Calu3 (cell line): ENCODE measurements around the gene SCRT2. TPM values are rescaled to one million over a fixed set of nuclear protein-coding genes. Genes with fewer than 3 reads are reported as not detected.

Experiments
- BruUV-seq: library from RNA; stranded (reverse); fragments of 400-500 nt; replicated peaks from 2 replicates; lab custom pipeline; 2021; lab: Mats Ljungman, UMichigan
- CTCF ChIA-PET: fragments of 300-600 bp; sonication (Branson Sonifier 250); formaldehyde crosslinking; loops from one replicate; lab custom pipeline; 2022; ENCODE audit warnings: antibody characterized with exemption; lab: Charles Lee
- DNase-seq: peaks from one replicate; pipeline ENCODE4 v3.0.0; 2022
- H3K27ac Mint-ChIP-seq: one replicate; pipeline ENCODE4 v1.8.0; 2022; ENCODE audit warnings: mixed read lengths; ENCODE audit not compliant: unreplicated experiment
- H3K27me3 Mint-ChIP-seq: one replicate; pipeline ENCODE4 v1.8.0; 2022; ENCODE audit warnings: mixed read lengths; ENCODE audit not compliant: unreplicated experiment
- H3K36me3 Mint-ChIP-seq: one replicate; pipeline ENCODE4 v1.8.0; 2022; ENCODE audit warnings: mild to moderate bottlenecking, moderate library complexity, mixed read lengths; ENCODE audit not compliant: insufficient read depth, unreplicated experiment
- H3K4me1 Mint-ChIP-seq: one replicate; pipeline ENCODE4 v1.8.0; 2022; ENCODE audit warnings: mild to moderate bottlenecking, low read depth, mixed read lengths; ENCODE audit not compliant: unreplicated experiment
- H3K4me3 Mint-ChIP-seq: one replicate; pipeline ENCODE4 v1.8.0; 2022; ENCODE audit warnings: mild to moderate bottlenecking, low read depth, moderate library complexity, mixed read lengths; ENCODE audit not compliant: unreplicated experiment
- H3K9me3 Mint-ChIP-seq: one replicate; pipeline ENCODE4 v1.8.0; 2022; ENCODE audit warnings: low read depth, mixed read lengths; ENCODE audit not compliant: unreplicated experiment
- intact Hi-C: fragments of 100-400 bp; cut with micrococcal nuclease; formaldehyde crosslinking; loops from one replicate; pipeline ENCODE4 v1.10.0; 2022; ENCODE audit not compliant: unreplicated experiment
- total RNA-seq: library from RNA; stranded (reverse); gene quantifications from 2 replicates; pipeline ENCODE4 v1.2.3, GENCODE V29; 2022
- TF ChIP-seq, protein P1 (sequence below): fragments of 200-600 bp; IDR thresholded peaks from one replicate; pipeline ENCODE4 v1.8.0; 2022; ENCODE audit warnings: antibody characterized with exemption; ENCODE audit not compliant: unreplicated experiment

SCRT2 gene
- total RNA-seq, 1 experiment from 2014 or later, result not detected

- Mint-ChIP-seq H3K27me3 (peaks cover 14% of the 10 kb centered on the region), H3K36me3 (no peaks in the 10 kb centered on the region), H3K27ac (no peak overlapping the region), H3K4me3 (no peak overlapping the region), H3K4me1 (no peaks in the 10 kb centered on the region), H3K9me3 (no peaks in the 10 kb centered on the region)
- DNase-seq, result no peak
- CTCF ChIA-PET, result no interaction called here
- BruUV-seq, result no TSS peak
- intact Hi-C loops, result no loop called here
- TF ChIP-seq, protein P1, sequence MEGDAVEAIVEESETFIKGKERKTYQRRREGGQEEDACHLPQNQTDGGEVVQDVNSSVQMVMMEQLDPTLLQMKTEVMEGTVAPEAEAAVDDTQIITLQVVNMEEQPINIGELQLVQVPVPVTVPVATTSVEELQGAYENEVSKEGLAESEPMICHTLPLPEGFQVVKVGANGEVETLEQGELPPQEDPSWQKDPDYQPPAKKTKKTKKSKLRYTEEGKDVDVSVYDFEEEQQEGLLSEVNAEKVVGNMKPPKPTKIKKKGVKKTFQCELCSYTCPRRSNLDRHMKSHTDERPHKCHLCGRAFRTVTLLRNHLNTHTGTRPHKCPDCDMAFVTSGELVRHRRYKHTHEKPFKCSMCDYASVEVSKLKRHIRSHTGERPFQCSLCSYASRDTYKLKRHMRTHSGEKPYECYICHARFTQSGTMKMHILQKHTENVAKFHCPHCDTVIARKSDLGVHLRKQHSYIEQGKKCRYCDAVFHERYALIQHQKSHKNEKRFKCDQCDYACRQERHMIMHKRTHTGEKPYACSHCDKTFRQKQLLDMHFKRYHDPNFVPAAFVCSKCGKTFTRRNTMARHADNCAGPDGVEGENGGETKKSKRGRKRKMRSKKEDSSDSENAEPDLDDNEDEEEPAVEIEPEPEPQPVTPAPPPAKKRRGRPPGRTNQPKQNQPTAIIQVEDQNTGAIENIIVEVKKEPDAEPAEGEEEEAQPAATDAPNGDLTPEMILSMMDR, result no peak
Observed at GRCh38 chr20:706366-706885, 30.8 kb upstream of the SCRT2 start.

- BruUV-seq, result no TSS peak
- H3K4me1 Mint-ChIP-seq, result no peaks in the 10 kb centered on the region
- intact Hi-C loops, result no loop called here
- H3K27ac Mint-ChIP-seq, result no peak overlapping the region
- TF ChIP-seq, protein P1, result no peak
- H3K36me3 Mint-ChIP-seq, result no peaks in the 10 kb centered on the region
- H3K9me3 Mint-ChIP-seq, result no peaks in the 10 kb centered on the region
- CTCF ChIA-PET, result no interaction called here
- no peak for DNase-seq
- H3K4me3 Mint-ChIP-seq, result no peak overlapping the region
- peaks cover 13% of the 10 kb centered on the region for H3K27me3 Mint-ChIP-seq
Observed at GRCh38 chr20:704726-705125, 29.1 kb upstream of the SCRT2 start.

DNA sequence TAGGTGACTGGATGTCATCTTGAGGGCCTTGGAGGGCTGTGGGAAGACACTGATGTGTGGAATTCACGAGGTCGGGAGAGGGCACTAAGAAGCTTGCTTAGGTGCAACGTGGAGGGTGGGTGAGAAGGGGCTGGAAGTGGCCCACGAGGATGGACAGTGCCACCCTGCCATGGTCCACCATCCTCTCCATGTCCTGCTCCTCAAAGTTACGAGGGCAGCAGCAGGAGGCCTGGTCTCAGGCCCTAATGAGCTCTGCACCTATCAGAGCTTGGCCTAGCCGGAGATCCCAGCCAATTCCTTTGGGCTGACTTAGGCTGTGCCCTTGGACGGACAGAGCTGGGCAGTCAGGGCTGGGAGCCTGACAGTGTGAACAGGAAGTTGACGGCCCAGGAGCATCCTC is 27.8 kb upstream of the SCRT2 start:
- H3K4me1 Mint-ChIP-seq, result no peaks in the 10 kb centered on the region
- DNase-seq, result no peak
- CTCF ChIA-PET, result no interaction called here
- TF ChIP-seq, protein P1, result no peak
- H3K27ac Mint-ChIP-seq, result no peak overlapping the region
- intact Hi-C loops, result no loop called here
- BruUV-seq, result no TSS peak
- no peaks in the 10 kb centered on the region for H3K27me3 Mint-ChIP-seq
- no peaks in the 10 kb centered on the region for H3K36me3 Mint-ChIP-seq
- H3K4me3 Mint-ChIP-seq, result no peak overlapping the region
- no peaks in the 10 kb centered on the region for H3K9me3 Mint-ChIP-seq

GRCh38 chr20:703006-703405 is 27.4 kb upstream of the SCRT2 start:
- BruUV-seq, result no TSS peak
- Mint-ChIP-seq H3K4me3 (no peak overlapping the region), H3K9me3 (no peaks in the 10 kb centered on the region), H3K36me3 (no peaks in the 10 kb centered on the region), H3K27ac (no peak overlapping the region), H3K4me1 (no peaks in the 10 kb centered on the region), H3K27me3 (no peaks in the 10 kb centered on the region)
- TF ChIP-seq, protein P1, result no peak
- CTCF ChIA-PET, result no interaction called here
- no peak for DNase-seq
- intact Hi-C loops, result no loop called here
